ENCODE measurements around the gene GPR151.
"Not testable (repeated sequence)": the region's sequence is repeated elsewhere in the genome, so short reads cannot be mapped to it uniquely, and the experiment has no call there.

Gene GPR151

GRCh38 chr5:146560205-146560812 is 44.3 kb upstream of the GPR151 start:
- TF ChIP-seq CTCF (IDR thresholded peaks at IDR 0.05; ENCODE audit: low read depth, low read length) (no peak), EZH2phosphoT487 (IDR thresholded peaks at IDR 0.05; ENCODE audit: low read depth) (no peak)
- H3K79me2 ChIP-seq (ENCODE audit: low read length) = no peaks in the 10 kb centered on the region
- H3K27me3 ChIP-seq (ENCODE audit: low read depth, low read length) = no peaks in the 10 kb centered on the region
- no peak overlapping the region for H3K27ac ChIP-seq (ENCODE audit: low read length)
- H3K36me3 ChIP-seq (replicated peaks; ENCODE audit: low read depth, low read length) = no peaks in the 10 kb centered on the region
- no peaks in the 10 kb centered on the region for H3K9me3 ChIP-seq (ENCODE audit: insufficient read depth, low read length)
- H3K4me2 ChIP-seq (ENCODE audit: low read length) = no peak overlapping the region
- H3K4me1 ChIP-seq (ENCODE audit: low read length) = no peaks in the 10 kb centered on the region
- H3K4me3 ChIP-seq (ENCODE audit: low read length) = no peak overlapping the region
- no peak overlapping the region for H3K9ac ChIP-seq (ENCODE audit: low read length)
- H2AFZ ChIP-seq (ENCODE audit: low read depth, low read length) = no peak overlapping the region
- H4K20me1 ChIP-seq (ENCODE audit: insufficient read depth, low read length) = no peaks in the 10 kb centered on the region

GRCh38 chr5:146556884-146557283 is 40.9 kb upstream of the GPR151 start:
- H3K9ac ChIP-seq (ENCODE audit: low read length); H3K27ac ChIP-seq (ENCODE audit: low read length); H3K9me3 ChIP-seq (ENCODE audit: insufficient read depth, low read length); H3K27me3 ChIP-seq (ENCODE audit: low read depth, low read length); H3K4me3 ChIP-seq (ENCODE audit: low read length); H2AFZ ChIP-seq (ENCODE audit: low read depth, low read length); H3K4me1 ChIP-seq (ENCODE audit: low read length); H3K36me3 ChIP-seq (replicated peaks; ENCODE audit: low read depth, low read length); H4K20me1 ChIP-seq (ENCODE audit: insufficient read depth, low read length); H3K4me2 ChIP-seq (ENCODE audit: low read length); H3K79me2 ChIP-seq (ENCODE audit: low read length): not testable (repeated sequence)

- Histone ChIP-seq H3K79me2 (ENCODE audit: low read length) (no peaks in the 10 kb centered on the region), H3K4me1 (ENCODE audit: low read length) (peaks cover 20% of the 10 kb centered on the region), H4K20me1 (ENCODE audit: insufficient read depth, low read length) (no peaks in the 10 kb centered on the region), H3K9me3 (ENCODE audit: insufficient read depth, low read length) (no peaks in the 10 kb centered on the region), H3K27me3 (ENCODE audit: low read depth, low read length) (peaks cover 6% of the 10 kb centered on the region; the same call in 1 of the 2 replicates), H3K4me2 (ENCODE audit: low read length) (peak overlapping the region; percentile 10; the same call in 1 of the 2 replicates), H2AFZ (ENCODE audit: low read depth, low read length) (no peak overlapping the region), H3K27ac (ENCODE audit: low read length) (no peak overlapping the region), H3K4me3 (ENCODE audit: low read length) (no peak overlapping the region), H3K9ac (ENCODE audit: low read length) (no peak overlapping the region), H3K36me3 (replicated peaks; ENCODE audit: low read depth, low read length) (no peaks in the 10 kb centered on the region)
- no peak for TF ChIP-seq EZH2phosphoT487 (IDR thresholded peaks at IDR 0.05; ENCODE audit: low read depth)
These were observed 37.5 kb upstream of the GPR151 start for GRCh38 chr5:146553446-146553845.

- no peak overlapping the region for H3K27ac ChIP-seq (ENCODE audit: low read length)
- TF ChIP-seq EZH2phosphoT487 (IDR thresholded peaks at IDR 0.05; ENCODE audit: low read depth) (no peak), CTCF (IDR thresholded peaks at IDR 0.05; ENCODE audit: low read depth, low read length) (no peak)
- H2AFZ ChIP-seq (ENCODE audit: low read depth, low read length) = no peak overlapping the region
- H3K4me1 ChIP-seq (ENCODE audit: low read length) = peaks cover 27% of the 10 kb centered on the region
- no peaks in the 10 kb centered on the region for H4K20me1 ChIP-seq (ENCODE audit: insufficient read depth, low read length)
- peaks cover 11% of the 10 kb centered on the region; the same call in 1 of the 2 replicates for H3K27me3 ChIP-seq (ENCODE audit: low read depth, low read length)
- no peak overlapping the region for H3K9ac ChIP-seq (ENCODE audit: low read length)
- no peaks in the 10 kb centered on the region for H3K36me3 ChIP-seq (replicated peaks; ENCODE audit: low read depth, low read length)
- no peaks in the 10 kb centered on the region for H3K79me2 ChIP-seq (ENCODE audit: low read length)
- no peak overlapping the region for H3K4me3 ChIP-seq (ENCODE audit: low read length)
- H3K9me3 ChIP-seq (ENCODE audit: insufficient read depth, low read length) = no peaks in the 10 kb centered on the region
- H3K4me2 ChIP-seq (ENCODE audit: low read length) = no peak overlapping the region
These were observed 33.6 kb upstream of the GPR151 start for GRCh38 chr5:146549615-146550014.

- Histone ChIP-seq H3K9me3 (ENCODE audit: insufficient read depth, low read length) (no peaks in the 10 kb centered on the region), H3K27me3 (ENCODE audit: low read depth, low read length) (peaks cover 8% of the 10 kb centered on the region; the same call in 1 of the 2 replicates), H3K9ac (ENCODE audit: low read length) (no peak overlapping the region), H3K4me2 (ENCODE audit: low read length) (peak overlapping the region; percentile 3; the same call in 1 of the 2 replicates), H3K4me3 (ENCODE audit: low read length) (no peak overlapping the region), H3K36me3 (replicated peaks; ENCODE audit: low read depth, low read length) (no peaks in the 10 kb centered on the region), H3K79me2 (ENCODE audit: low read length) (no peaks in the 10 kb centered on the region), H2AFZ (ENCODE audit: low read depth, low read length) (no peak overlapping the region), H3K27ac (ENCODE audit: low read length) (no peak overlapping the region), H3K4me1 (ENCODE audit: low read length) (peaks cover 27% of the 10 kb centered on the region), H4K20me1 (ENCODE audit: insufficient read depth, low read length) (no peaks in the 10 kb centered on the region)
- TF ChIP-seq CTCF (IDR thresholded peaks at IDR 0.05; ENCODE audit: low read depth, low read length) = no peak
These were observed 32.9 kb upstream of the GPR151 start for GRCh38 chr5:146548781-146549449.
